DMS53 treated with DMSO at 0.1 percent for 48 hours (cell line): ENCODE measurements around the gene TIAM2.
A peak's percentile ranks its signal among the peaks of the same experiment; 100 is the strongest.

Source experiments
- DNase-seq: peaks from one replicate; lab custom pipeline; 2025; ENCODE audit not compliant: unreplicated experiment; lab: John Stamatoyannopoulos, UW

The TIAM2 gene

GRCh38 chr6:155273431-155273830 lies 278.3 kb downstream of the TIAM2 start:
- no peak for DNase-seq

GRCh38 chr6:155274106-155274505 lies 279.0 kb downstream of the TIAM2 start:
- DNase-seq: no peak

- no peak for DNase-seq
Measured at GRCh38 chr6:155274533-155274932, 279.4 kb downstream of the TIAM2 start.

GRCh38 chr6:155275808-155276480 lies 280.8 kb downstream of the TIAM2 start:
- no peak for DNase-seq

GRCh38 chr6:155276638-155277037 lies 281.5 kb downstream of the TIAM2 start:
- DNase-seq: no peak

- no peak for DNase-seq
Measured at GRCh38 chr6:155278319-155279049, 283.4 kb downstream of the TIAM2 start.

GRCh38 chr6:155284775-155285174 lies 289.7 kb downstream of the TIAM2 start:
- DNase-seq: no peak

GRCh38 chr6:155287762-155288161 lies 292.6 kb downstream of the TIAM2 start:
- DNase-seq: peak; percentile 60

GRCh38 chr6:155290491-155290890 lies 295.4 kb downstream of the TIAM2 start:
- DNase-seq: no peak

GRCh38 chr6:155291291-155291690 lies 296.2 kb downstream of the TIAM2 start:
- no peak for DNase-seq

- no peak for DNase-seq
Measured at GRCh38 chr6:155292711-155293110, 297.6 kb downstream of the TIAM2 start.

GRCh38 chr6:155297669-155298068 lies 302.6 kb downstream of the TIAM2 start:
- DNase-seq: no peak

- no peak for DNase-seq
Measured at GRCh38 chr6:155301867-155302266, 306.8 kb downstream of the TIAM2 start.

GRCh38 chr6:155303361-155303870 lies 308.3 kb downstream of the TIAM2 start:
- DNase-seq: no peak

GRCh38 chr6:155306958-155307357 lies 311.8 kb downstream of the TIAM2 start:
- no peak for DNase-seq
